Right cardiac atrium (tissue), 5 donors: Measurements from ENCODE around the gene CFAP54. TPM values are rescaled to one million over a fixed set of nuclear protein-coding genes. Genes with fewer than 3 reads are reported as not detected.
"Not testable (repeated sequence)": the region's sequence is repeated elsewhere in the genome, so short reads cannot be mapped to it uniquely, and the experiment has no call there.

Experiments
- ATAC-seq, 2 donors: fragments of 200-7000 bp; cut with Tn5 transposase; one replicate each; pipeline versions ENCODE4 v1.8.0 to v1.9.1; 2020; ENCODE audit warnings: moderate library complexity in 2 of 2, mild to moderate bottlenecking in 1 of 2
- DNase-seq, 3 donors: peaks; one replicate each; pipeline ENCODE4 v3.0.0-alpha.2; 2020
- H3K27ac ChIP-seq: one replicate; pipeline ENCODE4 v1.5.1; 2013; ENCODE audit warnings: mild to moderate bottlenecking, low read length, control low read depth, moderate library complexity
- H3K27me3 ChIP-seq: one replicate; pipeline ENCODE4 v1.6.1; 2013; ENCODE audit not compliant: control insufficient read depth, insufficient read depth
- H3K4me1 ChIP-seq: one replicate; pipeline ENCODE4 v1.6.1; 2013; ENCODE audit warnings: low read length; ENCODE audit not compliant: control insufficient read depth, insufficient read depth
- H3K4me3 ChIP-seq: one replicate; pipeline ENCODE4 v1.5.1; 2013; ENCODE audit warnings: low read length, control low read depth
- H3K9me3 ChIP-seq: one replicate; pipeline ENCODE4 v1.6.1; 2013; ENCODE audit warnings: low read length; ENCODE audit not compliant: control insufficient read depth
- WGBS: extraction: QIAGEN DNeasy Blood & Tissue Kit; methylation state at CpG from one replicate; pipeline ENCODE4 v1.1.7; 2013; 5-methylcytosine and 5-hydroxymethylcytosine counted together
- intact Hi-C, 4 donors: fragments of 100-400 bp; cut with DNase I; formaldehyde crosslinking; loops; one replicate each; pipeline versions ENCODE4 v1.11.0 to v1.14.0; 2022 to 2023
- polyA plus RNA-seq: library from polyadenylated mRNA; stranded (reverse); fragments of 200-250 nt; gene quantifications from one replicate; pipeline ENCODE4 v1.2.3, GENCODE V29; 2013
- total RNA-seq, 4 donors: library from RNA; stranded (reverse); fragmentation: NEBNext Ultra II Directional; extraction: Animal tissue kit (Norgen Biotek cat#: 25700); gene quantifications; one replicate each; pipeline ENCODE4 v1.2.1, GENCODE V29; 2021
- donor health status: healthy with polysubstance abuse.
- donor health status: DM: no; HTN: yes; CAD: no.
- donor health status: DM: no; HTN: no; CAD: no.
- donor health status: DM: no; HTN: yes; CAD: no; lungs with severe emphysema.
- donor health status: DM: yes; HTN: yes; CAD: no.

CFAP54 gene
- total and polyA plus RNA-seq, 5 donors: 0.14 to 0.42 (median 0.28) TPM

DNA sequence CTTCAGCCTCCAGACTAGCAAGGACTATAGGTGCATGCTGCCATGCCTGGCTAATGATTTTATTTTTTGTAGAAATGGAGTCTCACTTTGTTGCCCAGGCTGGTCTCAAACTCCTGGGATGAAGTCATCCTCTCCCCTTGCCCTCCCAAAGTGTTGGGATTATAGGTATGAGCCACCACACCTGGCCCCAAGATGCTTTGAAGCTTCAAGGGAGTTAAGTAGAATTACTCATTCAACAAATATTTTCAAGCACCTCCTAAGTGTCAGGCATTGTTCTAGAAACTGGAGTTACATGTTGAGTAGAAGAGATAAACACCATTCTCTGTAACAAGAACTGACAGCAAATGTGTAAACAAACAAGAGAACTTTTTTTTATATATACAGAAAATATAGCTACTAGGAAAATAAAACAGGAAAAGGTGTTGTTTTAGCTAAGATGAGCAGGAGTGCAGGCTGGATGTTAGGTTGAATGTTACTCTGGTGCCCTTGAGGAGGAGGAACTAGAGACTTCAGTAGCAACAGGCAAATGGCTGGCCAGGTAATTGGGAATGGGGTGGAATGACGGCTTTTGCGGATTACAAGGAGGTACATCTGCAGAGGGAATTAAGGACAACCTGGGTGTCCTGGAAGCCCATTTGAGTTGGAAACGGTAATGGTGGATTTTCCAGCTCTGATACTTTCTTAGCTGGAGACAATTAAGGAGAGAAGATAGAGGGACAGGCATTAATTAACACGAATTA is 32.0 kb upstream of the CFAP54 start:
- H3K4me1 ChIP-seq: no peaks in the 10 kb centered on the region
- no peak for ATAC-seq
- no peak overlapping the region for H3K4me3 ChIP-seq
- H3K27ac ChIP-seq: no peak overlapping the region
- H3K9me3 ChIP-seq: no peaks in the 10 kb centered on the region
- H3K27me3 ChIP-seq: no peaks in the 10 kb centered on the region
- intact Hi-C loops: no loop called here
- WGBS: 93% methylated on average over 4 of the region's 4 CpGs
- no peak for DNase-seq

DNA sequence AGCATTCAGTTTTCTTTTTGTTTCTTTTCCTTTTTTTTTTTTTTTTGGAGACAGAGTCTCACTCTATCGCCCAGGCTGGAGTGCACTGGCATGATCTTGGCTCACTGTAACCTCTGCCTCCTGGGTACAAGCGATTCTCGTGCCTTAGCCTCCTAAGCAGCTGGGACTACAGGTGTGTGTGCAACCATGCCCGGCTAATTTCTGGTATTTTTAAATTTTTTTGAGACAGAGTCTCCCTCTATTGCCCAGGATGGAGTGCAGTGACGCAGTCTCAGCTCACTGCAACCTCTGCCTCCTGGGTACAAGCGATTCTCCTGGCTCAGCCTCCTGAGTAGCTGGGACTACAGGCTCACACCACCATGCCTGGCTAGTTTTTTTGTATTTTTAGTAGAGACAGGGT is 30.1 kb upstream of the CFAP54 start:
- ATAC-seq, H3K27me3 ChIP-seq, H3K4me3 ChIP-seq, H3K27ac ChIP-seq, DNase-seq, H3K4me1 ChIP-seq, H3K9me3 ChIP-seq, intact Hi-C loops: not testable (repeated sequence)
- WGBS: 91% methylated on average over 6 of the region's 6 CpGs

GRCh38 chr12:96462571-96463280 is 26.7 kb upstream of the CFAP54 start:
- ATAC-seq: no peak
- Histone ChIP-seq H3K27ac (no peak overlapping the region), H3K4me1 (no peaks in the 10 kb centered on the region), H3K4me3 (no peak overlapping the region), H3K27me3 (no peaks in the 10 kb centered on the region), H3K9me3 (no peaks in the 10 kb centered on the region)
- WGBS: 77% methylated on average over 7 of the region's 7 CpGs
- intact Hi-C loops: no loop called here
- no peak for DNase-seq

DNA sequence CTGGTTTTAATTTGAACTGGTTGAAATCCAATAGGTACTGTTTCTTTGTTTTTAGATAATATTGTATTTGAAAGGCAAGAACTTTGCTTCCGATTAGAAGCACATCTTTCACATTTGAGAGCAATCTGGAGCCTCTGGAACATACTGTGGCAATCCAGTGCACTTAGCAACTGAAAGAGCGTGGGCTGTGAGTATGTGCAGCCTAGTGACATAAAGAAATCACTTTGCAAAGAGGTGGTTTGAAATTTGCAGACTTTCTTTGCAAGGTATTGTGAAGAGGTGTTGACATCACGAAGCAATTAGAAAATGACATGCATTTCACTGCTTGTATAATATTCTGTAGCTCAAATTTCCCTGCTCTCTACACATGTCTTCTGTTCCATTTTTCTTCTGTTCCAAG is 23.5 kb upstream of the CFAP54 start:
- WGBS: 88% methylated on average over 3 of the region's 3 CpGs
- DNase-seq: no peak
- H3K27ac ChIP-seq: no peak overlapping the region
- no peak overlapping the region for H3K4me3 ChIP-seq
- intact Hi-C loops: no loop called here
- no peaks in the 10 kb centered on the region for H3K27me3 ChIP-seq
- ATAC-seq: no peak
- no peaks in the 10 kb centered on the region for H3K4me1 ChIP-seq
- H3K9me3 ChIP-seq: no peaks in the 10 kb centered on the region

DNA sequence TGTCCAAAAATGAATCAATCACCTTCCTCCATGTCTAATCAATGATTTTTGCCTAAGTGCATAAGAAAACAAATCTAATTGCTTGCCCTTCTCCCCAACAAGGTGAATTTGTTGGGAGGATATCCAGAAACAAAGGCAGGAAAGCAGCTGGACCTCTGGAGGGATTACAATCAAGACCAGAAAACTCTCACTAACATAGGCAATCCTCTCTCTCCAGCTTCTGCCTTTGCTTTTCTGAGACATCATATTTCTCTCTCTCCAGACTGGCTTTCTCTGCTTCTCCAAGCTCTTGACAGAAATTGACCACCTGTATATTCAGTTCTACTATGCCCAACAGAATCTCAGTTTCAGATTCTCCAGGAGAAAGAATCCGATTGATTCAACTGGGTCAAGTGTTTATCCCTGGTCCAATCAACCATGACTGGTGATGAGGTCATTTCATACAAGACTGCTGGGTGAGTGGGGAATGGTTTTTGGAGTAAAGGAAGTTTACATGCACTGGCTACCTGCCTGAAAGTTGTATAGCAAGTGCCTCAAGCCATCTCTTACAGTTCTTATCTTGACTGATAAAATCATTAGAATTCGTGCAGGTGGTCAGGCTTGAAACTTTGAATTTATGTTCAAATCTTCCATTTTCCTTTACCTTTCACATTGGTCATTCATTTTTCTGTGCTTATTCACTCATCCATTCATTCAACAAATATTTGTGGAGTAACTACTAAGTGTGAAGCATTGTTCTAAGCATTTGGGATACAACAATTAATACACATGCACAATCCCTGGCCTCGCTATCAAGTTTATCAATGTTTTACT is 22.2 kb upstream of the CFAP54 start:
- intact Hi-C loops: no loop called here
- H3K27me3 ChIP-seq: no peaks in the 10 kb centered on the region
- H3K9me3 ChIP-seq: no peaks in the 10 kb centered on the region
- no peak overlapping the region for H3K27ac ChIP-seq
- ATAC-seq (no peak), DNase-seq (no peak)
- no peaks in the 10 kb centered on the region for H3K4me1 ChIP-seq
- no peak overlapping the region for H3K4me3 ChIP-seq
- WGBS: 81% methylated on average over 3 of the region's 3 CpGs

GRCh38 chr12:96471368-96472050 is 17.9 kb upstream of the CFAP54 start:
- 91% methylated on average over 2 of the region's 2 CpGs for WGBS
- no peak for ATAC-seq
- no peaks in the 10 kb centered on the region for H3K9me3 ChIP-seq

DNA sequence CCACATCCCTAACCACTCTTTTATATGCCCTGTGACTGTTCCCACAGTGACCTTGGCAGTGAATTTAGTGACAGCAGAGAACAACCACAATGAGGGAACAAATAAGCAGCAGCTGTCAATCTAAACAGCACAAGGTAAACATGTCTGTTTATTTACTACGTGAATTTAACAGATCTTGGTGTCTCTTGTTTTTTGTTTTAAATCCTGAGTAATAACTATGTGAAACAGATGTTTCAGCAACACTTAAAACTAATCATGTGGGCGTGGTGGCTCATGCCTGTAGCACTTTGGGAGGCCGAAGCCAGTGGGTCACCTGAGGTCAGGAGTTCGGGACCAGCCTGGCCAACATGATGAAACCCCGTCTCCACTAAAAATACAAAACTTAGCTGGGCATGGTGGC is 17.0 kb upstream of the CFAP54 start:
- ATAC-seq: no peak
- no peak overlapping the region for H3K27ac ChIP-seq
- WGBS: 85% methylated on average over 5 of the region's 5 CpGs
- no peaks in the 10 kb centered on the region for H3K4me1 ChIP-seq
- intact Hi-C loops: no loop called here
- no peaks in the 10 kb centered on the region for H3K9me3 ChIP-seq
- H3K4me3 ChIP-seq: no peak overlapping the region
- DNase-seq: no peak
- H3K27me3 ChIP-seq: no peaks in the 10 kb centered on the region

More at GRCh38 chr12:96471368-96472050, 17.9 kb upstream of the CFAP54 start:
- Histone ChIP-seq H3K27me3 (no peaks in the 10 kb centered on the region), H3K4me1 (no peaks in the 10 kb centered on the region), H3K27ac (no peak overlapping the region), H3K4me3 (no peak overlapping the region)
- intact Hi-C loops: no loop called here
- DNase-seq: no peak

DNA sequence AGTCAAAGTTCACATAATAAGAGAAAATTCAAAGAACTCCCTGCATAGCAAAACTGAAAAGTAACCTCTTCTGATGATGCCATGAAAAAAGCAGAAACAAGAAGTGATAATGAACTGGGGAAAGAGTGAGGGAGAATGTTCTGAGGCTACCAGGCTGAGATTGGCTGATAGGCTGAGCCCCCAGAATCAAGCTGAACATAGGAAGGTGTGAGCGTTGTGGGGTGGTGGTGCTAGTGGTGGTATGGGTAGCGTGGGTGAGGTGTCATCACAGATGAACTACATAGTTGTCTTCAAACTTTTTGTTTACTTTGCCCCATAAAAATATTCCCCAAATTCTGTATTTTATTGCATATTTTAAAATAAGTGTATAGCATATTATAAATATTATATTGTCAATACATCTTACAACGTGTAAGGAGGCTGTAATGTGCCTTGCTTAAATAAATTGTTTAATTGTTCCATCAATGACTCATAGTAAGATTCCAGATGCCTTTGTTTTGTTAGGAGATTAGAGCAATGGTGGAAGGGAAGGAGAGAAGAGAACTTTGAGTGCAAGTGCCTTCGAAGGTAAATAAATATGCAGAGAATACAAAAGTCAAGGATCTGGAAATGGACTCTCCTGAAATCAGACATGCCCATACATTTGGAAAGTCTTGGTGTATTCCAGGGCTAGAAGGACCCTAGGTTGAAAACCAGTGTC is 15.8 kb upstream of the CFAP54 start:
- H3K27ac ChIP-seq: no peak overlapping the region
- no peak overlapping the region for H3K4me3 ChIP-seq
- WGBS: 83% methylated on average over 4 of the region's 4 CpGs
- H3K4me1 ChIP-seq: no peaks in the 10 kb centered on the region
- intact Hi-C loops: no loop called here
- ATAC-seq (no peak), DNase-seq (no peak)
- no peaks in the 10 kb centered on the region for H3K9me3 ChIP-seq
- H3K27me3 ChIP-seq: no peaks in the 10 kb centered on the region

DNA sequence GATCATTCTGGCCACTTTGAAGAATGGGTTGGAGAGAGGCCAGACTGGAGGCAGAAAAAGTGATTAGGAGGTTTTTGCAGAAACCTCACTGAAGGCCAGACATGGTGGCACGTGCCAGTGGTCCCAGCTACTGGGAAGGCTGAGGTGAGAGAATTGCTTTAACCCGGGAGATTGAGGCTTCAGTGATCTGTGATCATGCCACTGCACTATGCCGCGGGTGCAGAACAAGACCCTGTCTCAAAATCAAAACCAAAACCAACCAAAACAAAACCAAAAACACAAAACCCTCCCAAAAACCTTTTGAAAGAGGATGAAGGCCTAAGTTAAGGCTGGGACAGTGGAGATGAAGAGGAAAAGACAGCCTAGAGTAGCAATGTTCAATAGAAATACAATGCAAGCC is 15.2 kb upstream of the CFAP54 start:
- H3K4me3 ChIP-seq: no peak overlapping the region
- WGBS: 82% methylated on average over 4 of the region's 4 CpGs
- intact Hi-C loops: no loop called here
- no peak overlapping the region for H3K27ac ChIP-seq
- no peaks in the 10 kb centered on the region for H3K9me3 ChIP-seq
- DNase-seq: no peak
- no peaks in the 10 kb centered on the region for H3K27me3 ChIP-seq
- H3K4me1 ChIP-seq: no peaks in the 10 kb centered on the region
- no peak for ATAC-seq

GRCh38 chr12:96478011-96478410 is 11.4 kb upstream of the CFAP54 start:
- no peak overlapping the region for H3K4me3 ChIP-seq
- ATAC-seq (no peak), DNase-seq (no peak)
- no peaks in the 10 kb centered on the region for H3K9me3 ChIP-seq
- no peak overlapping the region for H3K27ac ChIP-seq
- intact Hi-C loops: no loop called here
- H3K27me3 ChIP-seq: no peaks in the 10 kb centered on the region
- H3K4me1 ChIP-seq: no peaks in the 10 kb centered on the region
- 45% methylated on average over 3 of the region's 3 CpGs for WGBS
